HG03378 (cell line): Measurements from ENCODE around the gene ADAMTSL5.
"Not testable (repeated sequence)": the region's sequence is repeated elsewhere in the genome, so short reads cannot be mapped to it uniquely, and the experiment has no call there.

Experiments
- ATAC-seq: cut with Tn5 transposase; IDR thresholded peaks from one replicate; pipeline ENCODE4 v1.9.1; 2021; ENCODE audit warnings: mild to moderate bottlenecking, moderate library complexity; ENCODE audit not compliant: unreplicated experiment

ADAMTSL5 gene

DNA sequence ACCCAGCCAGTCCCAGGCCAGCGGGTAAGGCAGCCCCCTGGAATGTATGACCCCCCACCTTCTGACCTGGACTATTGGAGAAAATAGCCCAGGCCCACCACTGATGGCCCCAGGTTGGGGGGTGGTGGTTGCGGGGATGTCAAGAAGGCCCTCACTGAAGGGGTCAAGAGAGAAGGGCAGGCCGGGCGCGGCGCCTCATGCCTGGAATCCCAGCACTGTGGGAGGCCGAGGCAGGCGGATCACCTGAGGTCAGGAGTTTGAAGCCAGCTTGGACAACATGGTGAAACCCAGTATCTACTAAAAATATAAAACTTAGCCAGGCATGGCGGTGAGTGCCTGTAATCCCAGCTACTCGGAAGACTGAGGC lies 1.5 kb upstream of the ADAMTSL5 start:
- ATAC-seq = no peak

DNA sequence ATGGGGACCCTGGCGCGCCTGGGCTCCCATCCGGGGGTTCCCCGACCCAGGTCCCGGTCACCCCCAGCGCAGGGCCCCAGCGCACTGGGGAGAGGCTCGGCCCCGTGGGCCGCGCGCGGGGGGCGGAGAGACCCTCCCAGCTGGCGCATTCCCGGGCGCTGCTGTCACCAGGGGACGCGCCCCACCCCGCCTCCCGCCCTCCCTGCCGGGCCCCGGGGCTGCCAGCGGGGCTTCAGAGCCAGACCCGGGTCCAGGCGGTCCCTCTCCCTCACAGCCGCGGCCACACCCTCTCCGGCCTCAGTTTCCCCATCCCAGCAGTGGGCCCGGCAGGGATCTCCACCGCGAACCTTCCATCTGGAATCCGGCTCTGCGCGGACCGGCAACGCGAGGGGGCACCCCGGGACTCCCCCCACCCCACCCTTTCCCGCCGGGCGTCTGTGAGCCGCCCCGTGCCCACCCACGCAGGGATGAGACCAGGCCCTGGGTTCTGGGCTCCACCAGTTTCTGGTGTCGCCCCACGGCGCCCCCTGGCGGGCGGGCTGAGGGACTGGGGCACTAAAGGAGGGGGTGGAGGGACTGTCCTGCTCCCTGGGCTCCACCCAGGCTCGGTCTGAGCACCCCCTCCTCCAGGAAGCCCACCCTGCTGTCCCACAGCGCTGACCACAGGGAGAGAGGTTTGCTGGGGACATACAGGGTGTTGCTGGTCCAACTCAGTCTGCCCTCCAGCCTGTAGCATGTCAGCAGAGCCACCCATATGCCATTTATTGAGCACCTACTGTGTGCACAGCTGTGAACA lies 878 bp upstream of the ADAMTSL5 start:
- no peak for ATAC-seq

DNA sequence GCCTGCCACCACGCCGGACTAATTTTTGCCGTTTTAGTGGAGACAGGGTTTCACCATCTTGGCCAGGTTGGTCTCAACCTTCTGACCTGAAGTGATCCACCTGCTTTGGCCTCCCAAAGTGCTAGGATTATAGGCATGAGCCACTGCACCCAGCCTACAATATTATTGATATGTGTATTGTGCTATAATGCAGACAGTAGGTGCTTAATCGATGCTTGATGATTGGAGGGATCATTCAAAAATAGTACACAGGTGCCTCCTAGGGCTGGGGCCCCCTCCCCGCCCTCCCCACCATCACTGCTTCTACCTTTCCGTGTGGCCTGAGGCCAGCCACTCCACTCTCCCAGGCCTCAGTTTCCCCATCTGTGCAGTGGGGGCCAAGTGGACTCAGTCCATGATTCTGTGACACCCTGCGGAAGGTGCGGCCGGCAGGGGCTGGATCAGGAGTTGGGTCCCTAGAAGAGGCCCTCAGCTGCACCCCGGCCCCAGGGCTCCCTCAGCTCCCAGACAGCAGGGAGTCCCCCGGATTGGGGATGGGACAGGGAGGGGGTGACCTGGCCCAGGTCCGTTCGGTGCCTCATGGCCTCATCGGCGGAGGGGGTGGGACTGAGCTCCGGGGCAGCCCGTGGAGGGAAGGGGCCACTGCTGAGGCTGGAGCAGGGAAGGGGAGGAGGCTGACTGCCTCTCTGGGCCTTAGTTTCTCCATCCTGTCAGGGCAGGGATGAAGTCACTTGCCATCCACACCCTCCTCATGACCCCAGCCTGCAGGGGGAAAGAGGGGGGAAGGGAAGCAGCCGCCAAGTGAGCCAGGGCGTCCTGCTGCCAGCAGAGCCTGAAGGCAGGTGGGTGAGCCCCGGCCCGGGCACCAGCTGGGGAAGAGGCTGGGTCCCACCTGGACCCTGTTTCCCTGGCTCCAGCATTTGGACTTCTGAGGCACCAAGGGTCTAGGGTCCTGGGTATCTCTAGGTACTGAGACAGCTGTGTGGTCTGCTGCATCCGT lies 1.2 kb downstream of the ADAMTSL5 start:
- ATAC-seq = no peak

DNA sequence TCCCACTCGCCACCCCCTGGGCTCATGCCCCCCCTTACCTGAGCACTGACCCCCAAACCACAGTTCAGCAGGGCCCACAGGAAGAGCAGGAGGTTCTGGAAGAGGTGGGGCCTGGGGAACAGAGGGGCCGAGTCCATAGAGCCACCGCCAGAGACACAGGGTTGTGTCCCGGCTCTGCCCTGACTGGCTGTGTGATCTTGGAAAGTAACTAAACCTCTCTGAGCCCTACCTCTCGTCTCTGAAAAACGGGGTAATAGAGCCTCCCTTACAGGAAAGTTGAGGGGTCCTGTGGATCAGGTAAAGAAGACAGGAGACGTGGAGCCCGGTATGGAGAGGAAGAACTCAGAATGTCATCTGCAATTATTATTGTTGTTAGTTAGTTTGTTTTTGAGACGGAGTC lies 2.0 kb downstream of the ADAMTSL5 start:
- no peak for ATAC-seq

GRCh38 chr19:1510442-1510806 lies 2.4 kb downstream of the ADAMTSL5 start:
- ATAC-seq = no peak

DNA sequence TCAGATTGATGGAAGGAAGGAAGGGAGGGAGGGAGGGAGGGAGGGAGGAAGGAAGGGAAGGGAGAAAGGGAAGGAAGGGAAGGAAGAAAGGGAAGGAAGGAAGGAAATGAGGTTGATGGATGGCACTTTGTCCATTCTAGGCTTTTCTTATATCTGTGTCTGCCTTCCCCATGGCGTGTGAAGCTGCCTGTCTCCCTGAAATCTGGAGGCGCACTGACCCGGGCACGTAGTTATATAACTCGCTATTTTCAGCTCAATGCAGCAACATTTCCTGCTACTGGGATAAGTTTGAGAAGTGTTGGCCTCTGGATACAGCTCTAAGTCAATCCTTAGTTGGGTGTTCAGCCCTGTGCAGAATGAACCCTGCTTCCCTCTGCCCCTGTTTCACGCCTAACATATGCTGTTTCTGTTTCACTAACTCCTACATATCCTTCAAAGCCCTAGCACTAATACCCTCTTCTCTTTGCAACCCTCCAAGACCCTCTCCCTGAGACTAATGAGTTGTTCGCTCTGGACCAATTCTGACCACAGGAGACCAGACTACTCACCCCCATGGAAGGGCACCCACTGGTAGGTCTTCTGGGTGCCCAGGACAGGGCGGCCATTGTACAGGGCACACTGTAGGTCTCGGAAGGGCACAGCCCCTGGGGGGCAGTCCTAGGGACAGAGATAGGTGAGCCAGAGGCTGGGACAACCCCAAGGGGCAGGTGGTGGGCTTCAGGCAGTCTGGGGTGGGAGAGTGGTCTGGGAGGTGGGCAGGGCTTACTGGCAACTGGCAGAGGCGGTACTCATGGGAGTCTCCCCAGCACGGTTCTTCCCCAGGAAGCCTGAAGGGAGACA lies 3.0 kb downstream of the ADAMTSL5 start:
- ATAC-seq = no peak

GRCh38 chr19:1508507-1508856 lies 4.3 kb downstream of the ADAMTSL5 start:
- no peak for ATAC-seq

DNA sequence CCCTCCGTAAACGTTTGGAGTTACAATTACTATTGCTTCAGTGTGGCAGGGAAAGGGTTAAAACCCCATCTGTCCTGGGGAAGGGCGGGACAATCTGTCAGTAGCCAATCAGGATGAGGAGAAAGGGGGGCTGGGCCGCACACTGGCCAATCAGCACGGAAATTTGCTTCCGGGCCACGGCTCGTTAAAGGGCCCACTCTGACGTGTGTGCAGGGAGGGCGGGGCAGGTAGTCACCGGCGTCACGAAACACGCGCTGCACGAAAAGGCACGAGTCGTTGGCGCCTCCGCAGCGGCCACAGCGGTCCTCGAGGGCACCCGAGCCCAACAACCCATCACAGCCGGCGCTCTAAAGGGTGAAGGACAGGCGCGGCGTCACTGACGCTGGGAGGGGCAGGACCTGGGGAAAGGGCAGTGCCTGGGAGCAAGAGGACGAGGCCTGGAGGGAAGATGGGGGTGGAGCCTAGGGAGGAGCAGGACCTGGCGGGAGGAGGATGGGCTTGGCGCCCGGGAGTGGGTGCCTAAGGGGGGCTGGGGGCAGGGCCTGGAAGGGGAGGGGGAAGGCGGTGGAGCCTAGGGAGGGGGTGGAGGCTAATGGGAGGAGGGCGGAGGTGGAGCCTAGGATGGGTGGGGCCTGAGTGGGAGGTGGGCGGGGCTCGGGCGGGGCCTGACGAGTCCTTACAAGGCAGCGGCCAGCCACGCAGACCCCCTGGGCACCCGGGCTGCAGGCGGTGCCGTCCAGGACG lies 4.9 kb downstream of the ADAMTSL5 start:
- ATAC-seq = no peak

GRCh38 chr19:1507192-1507660 lies 5.6 kb downstream of the ADAMTSL5 start:
- no peak for ATAC-seq

GRCh38 chr19:1505991-1506881 lies 6.6 kb downstream of the ADAMTSL5 start:
- ATAC-seq = no peak

DNA sequence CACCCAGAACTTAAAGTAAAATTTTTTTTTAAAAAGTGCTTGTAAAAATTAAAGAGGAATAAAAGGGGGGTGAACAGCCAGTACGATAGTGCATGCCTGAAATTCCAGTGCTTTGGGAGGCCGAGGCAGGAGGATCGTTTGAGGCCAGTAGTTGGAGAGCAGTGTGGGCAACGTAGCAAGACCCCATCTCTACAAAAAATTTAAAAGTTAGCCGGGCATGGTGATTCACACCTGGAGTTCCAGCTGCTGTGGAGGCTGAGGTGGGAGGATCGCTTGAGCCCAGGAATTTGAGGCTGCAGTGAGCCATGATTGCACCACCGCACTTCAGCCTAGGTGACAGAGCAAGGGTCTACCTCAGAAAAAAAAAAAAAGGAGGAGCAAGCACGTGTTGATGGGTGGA lies 7.8 kb downstream of the ADAMTSL5 start:
- ATAC-seq = no peak

GRCh38 chr19:1503925-1504773 lies 8.7 kb downstream of the ADAMTSL5 start:
- ATAC-seq = no peak

DNA sequence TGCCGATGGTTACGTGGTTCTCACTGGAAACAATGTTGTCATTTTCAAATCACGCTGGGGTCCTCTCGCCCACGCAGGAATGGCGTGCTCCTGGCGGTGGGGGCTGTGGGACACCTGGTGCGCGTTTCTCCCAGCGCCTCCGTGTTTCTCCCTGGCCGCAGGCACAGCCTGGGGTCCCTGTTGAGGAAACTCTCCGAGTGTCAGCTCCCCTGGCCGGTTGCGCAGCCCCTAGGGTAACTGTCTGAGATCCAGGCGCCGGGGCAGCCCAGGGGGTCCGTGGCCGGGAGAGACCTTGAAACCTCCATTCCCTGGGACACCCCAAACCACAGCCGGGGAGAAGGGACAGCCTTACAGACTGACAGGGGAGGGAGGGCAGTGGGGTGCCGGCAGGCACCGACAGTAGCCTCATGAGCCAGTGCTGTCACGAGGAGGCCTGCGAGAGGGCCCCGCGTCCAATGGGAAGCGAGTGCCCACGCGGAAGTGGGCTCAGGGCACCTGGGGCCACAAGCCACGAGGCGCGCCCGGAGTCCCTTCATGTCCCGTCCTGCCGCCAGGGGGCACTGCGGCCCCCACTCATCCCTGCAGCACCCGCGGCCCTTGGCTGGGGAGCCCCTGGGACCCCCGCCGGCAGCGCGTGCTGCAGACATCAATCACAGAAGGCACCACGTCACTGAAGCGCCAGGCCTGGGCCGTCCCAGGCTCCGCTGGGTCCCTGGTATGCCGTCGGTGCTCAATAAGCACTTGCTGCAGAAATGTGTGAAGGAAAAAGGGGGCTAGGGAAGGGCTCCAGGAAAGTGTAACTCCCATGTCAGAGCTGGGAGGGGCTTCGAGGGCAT lies 9.5 kb downstream of the ADAMTSL5 start:
- no peak for ATAC-seq

GRCh38 chr19:1502433-1503088 lies 10.3 kb downstream of the ADAMTSL5 start:
- ATAC-seq = no peak

GRCh38 chr19:1501200-1501595 lies 11.6 kb downstream of the ADAMTSL5 start:
- no peak for ATAC-seq

GRCh38 chr19:1499231-1499630 lies 13.6 kb downstream of the ADAMTSL5 start:
- not testable (repeated sequence) for ATAC-seq
